B cell (primary cell): ENCODE data around the gene COL3A1. TPM values are rescaled to one million over a fixed set of nuclear protein-coding genes. Genes with fewer than 3 reads are reported as not detected.

Experiments
- ATAC-seq: fragments of 200-7000 bp; cut with Tn5 transposase; one replicate; pipeline ENCODE4 v1.10.0; 2021; ENCODE audit warnings: low read depth, mild to moderate bottlenecking, moderate number of reproducible peaks, moderate library complexity
- CTCF ChIA-PET: fragments of 350-600 bp; sonication (Branson Sonifier 250); formaldehyde crosslinking; loops from one replicate; lab custom pipeline; 2021; ENCODE audit warnings: antibody characterized with exemption, inconsistent platforms; lab: Charles Lee
- POLR2A ChIA-PET: fragments of 350-600 bp; sonication (Branson Sonifier 250); formaldehyde crosslinking; loops from one replicate; lab custom pipeline; 2021; ENCODE audit warnings: antibody characterized with exemption; lab: Charles Lee
- DNase-seq: peaks from one replicate; pipeline ENCODE4 v3.0.0; 2013
- H2AFZ ChIP-seq: 2 replicates; pipeline ENCODE4 v1.6.1; 2012; ENCODE audit warnings: mild to moderate bottlenecking, low read depth, low read length; ENCODE audit not compliant: insufficient read depth, poor library complexity, severe bottlenecking
- H3K27ac ChIP-seq, 2 donors: 1 replicate in 1 of 2; 2 replicates in 1 of 2; pipeline ENCODE4 v1.5.1; 2012 to 2013; ENCODE audit warnings: low read length in 2 of 2, mild to moderate bottlenecking in 2 of 2, moderate library complexity in 1 of 2
- H3K27me3 ChIP-seq, 4 experiments: fragments of 200-600 bp in 1 of 4; sonication (generic) in 1 of 4; replicated peaks in 1 of 4; 1 replicate in 2 of 4; 2 replicates in 2 of 4; pipeline versions ENCODE4 v1.6.1 to v1.7.0; 2013 to 2016; ENCODE audit warnings: low read length in 3 of 4, mild to moderate bottlenecking in 2 of 4, mixed read lengths in 1 of 4, moderate library complexity in 1 of 4; ENCODE audit not compliant: insufficient read depth in 4 of 4, control insufficient read depth in 3 of 4; ENCODE audit errors: control extremely low read depth in 1 of 4
- H3K36me3 ChIP-seq, 2 experiments: replicated peaks in 1 of 2; 1 replicate in 1 of 2; 2 replicates in 1 of 2; pipeline versions ENCODE4 v1.6.1 to v1.7.1; 2013; ENCODE audit warnings: low read length in 1 of 2; ENCODE audit not compliant: insufficient read depth in 2 of 2, control insufficient read depth in 1 of 2; ENCODE audit errors: control extremely low read depth in 1 of 2, extremely low read depth in 1 of 2
- H3K4me1 ChIP-seq, 2 donors: fragments of 200-600 bp in 1 of 2; sonication (generic) in 1 of 2; 1 replicate in 1 of 2; 2 replicates in 1 of 2; pipeline versions ENCODE4 v1.5.1 to v1.6.1; 2013 to 2017; ENCODE audit warnings: low read length in 2 of 2; ENCODE audit not compliant: control insufficient read depth in 2 of 2, insufficient read depth in 2 of 2
- H3K4me2 ChIP-seq: replicated peaks from 2 replicates; pipeline ENCODE3; 2012; ENCODE audit warnings: mild to moderate bottlenecking, low read depth, low read length; ENCODE audit not compliant: poor library complexity, severe bottlenecking
- H3K4me3 ChIP-seq, 5 experiments: fragments of 200-600 bp in 1 of 5; sonication (generic) in 1 of 5; 1 replicate in 3 of 5; 2 replicates in 2 of 5; pipeline versions ENCODE4 v1.5.1 to v1.7.0; 2011 to 2016; ENCODE audit warnings: low read length in 4 of 5, mild to moderate bottlenecking in 4 of 5, low read depth in 2 of 5, control low read depth in 1 of 5, moderate library complexity in 1 of 5; ENCODE audit not compliant: insufficient read depth in 1 of 5; ENCODE audit errors: control extremely low read depth in 1 of 5, extremely low read depth in 1 of 5
- H3K79me2 ChIP-seq: fragments of 200-600 bp; sonication (generic); one replicate; pipeline ENCODE4 v1.6.0; 2016; ENCODE audit warnings: low read length; ENCODE audit not compliant: control insufficient read depth, insufficient read depth
- H3K9ac ChIP-seq: fragments of 200-600 bp; sonication (generic); 2 replicates; pipeline ENCODE4 v1.6.1; 2017; ENCODE audit warnings: mild to moderate bottlenecking, low read length, moderate library complexity
- H3K9me3 ChIP-seq, 3 donors: one replicate each; pipeline versions ENCODE4 v1.6.1 to v1.7.1; 2013; ENCODE audit warnings: low read length in 2 of 3; ENCODE audit not compliant: control insufficient read depth in 2 of 3, insufficient read depth in 1 of 3; ENCODE audit errors: control extremely low read depth in 1 of 3
- H4K20me1 ChIP-seq: 2 replicates; pipeline ENCODE4 v1.6.0; 2012; ENCODE audit warnings: mild to moderate bottlenecking, low read length; ENCODE audit not compliant: insufficient read depth, control insufficient read depth, poor library complexity, severe bottlenecking
- H3K27ac Mint-ChIP-seq: one replicate; pipeline ENCODE4 v1.8.0; 2021; ENCODE audit warnings: mixed read lengths
- H3K27me3 Mint-ChIP-seq: one replicate; pipeline ENCODE4 v1.8.0; 2021; ENCODE audit warnings: mixed read lengths
- H3K4me1 Mint-ChIP-seq: one replicate; pipeline ENCODE4 v1.8.0; 2021; ENCODE audit warnings: mixed read lengths
- H3K4me3 Mint-ChIP-seq: one replicate; pipeline ENCODE4 v1.8.0; 2021; ENCODE audit warnings: mixed read lengths
- H3K9me3 Mint-ChIP-seq: one replicate; pipeline ENCODE4 v1.8.0; 2022; ENCODE audit warnings: mixed read lengths; ENCODE audit not compliant: insufficient read depth
- CTCF ChIP-seq: fragments of 200-600 bp; IDR thresholded peaks from one replicate; pipeline ENCODE4 v1.8.0; 2022; ENCODE audit warnings: antibody characterized with exemption, mild to moderate bottlenecking
- EZH2 ChIP-seq: IDR thresholded peaks from 2 replicates; pipeline ENCODE4 v1.6.1; 2012; ENCODE audit warnings: borderline replicate concordance, low read depth, mild to moderate bottlenecking, moderate library complexity, low read length; ENCODE audit not compliant: insufficient read depth, poor library complexity, severe bottlenecking
- WGBS: methylation state at CpG from one replicate; pipeline ENCODE4 v1.1.5; 2013; ENCODE audit warnings: missing lambda C conversion rate; ENCODE audit not compliant: insufficient coverage; 5-methylcytosine and 5-hydroxymethylcytosine counted together
- intact Hi-C: fragments of 100-400 bp; cut with micrococcal nuclease; formaldehyde crosslinking; loops from one replicate; pipeline ENCODE4 v1.10.0; 2022
- polyA plus RNA-seq: library from polyadenylated mRNA; depleted of rRNA; stranded (reverse); fragments of >200 nt; gene quantifications from 2 replicates; pipeline ENCODE4 v1.2.3, GENCODE V29; 2012
- total RNA-seq, 2 donors: library from RNA; stranded (reverse); fragments of 120-200 nt in 1 of 2; gene quantifications; 1 replicate in 1 of 2; 2 replicates in 1 of 2; pipeline versions ENCODE4 v1.2.3 to v1.2.4, GENCODE V29; 2013 to 2022

COL3A1 gene
- total and polyA plus RNA-seq, 2 donors (not counting 1 experiment from before 2014, with no cell fraction given): not detected

- Histone ChIP-seq H3K27me3 (no peaks in the 10 kb centered on the region), H3K4me1 (no peaks in the 10 kb centered on the region), H3K9ac (no peak overlapping the region), H3K36me3 (no peaks in the 10 kb centered on the region), H3K79me2 (no peaks in the 10 kb centered on the region), H3K4me2 (no peak overlapping the region), H3K27ac (no peak overlapping the region), H3K4me3 (no peak overlapping the region), H4K20me1 (no peaks in the 10 kb centered on the region), H2AFZ (no peak overlapping the region), H3K9me3 (peaks cover 0 to 14% (median 0%) of the 10 kb centered on the region in 3 donors)
- no peak for TF ChIP-seq EZH2
- TF ChIP-seq CTCF: no peak
- 88% methylated on average over 17 of the region's 25 CpGs for WGBS
- DNase-seq (no peak), ATAC-seq (no peak)
- Mint-ChIP-seq H3K9me3 (no peaks in the 10 kb centered on the region), H3K4me1 (no peaks in the 10 kb centered on the region), H3K4me3 (no peak overlapping the region), H3K27ac (no peak overlapping the region), H3K27me3 (no peaks in the 10 kb centered on the region)
- ChIA-PET POLR2A (no interaction called here), CTCF (no interaction called here)
- intact Hi-C loops: no loop called here
Observed at GRCh38 chr2:188949046-188949818, 24.9 kb upstream of the COL3A1 start.

GRCh38 chr2:188952901-188953300 is 21.3 kb upstream of the COL3A1 start:
- TF ChIP-seq CTCF: no peak
- TF ChIP-seq EZH2: no peak
- Histone ChIP-seq H3K4me3 (no peak overlapping the region), H3K27me3 (no peaks in the 10 kb centered on the region), H3K4me1 (no peaks in the 10 kb centered on the region), H3K36me3 (no peaks in the 10 kb centered on the region), H4K20me1 (no peaks in the 10 kb centered on the region), H3K9me3 (peaks cover 0 to 7% (median 0%) of the 10 kb centered on the region in 3 donors), H3K4me2 (no peak overlapping the region), H3K79me2 (no peaks in the 10 kb centered on the region), H3K27ac (no peak overlapping the region), H3K9ac (no peak overlapping the region), H2AFZ (no peak overlapping the region)
- intact Hi-C loops: no loop called here
- CTCF ChIA-PET: no interaction called here
- DNase-seq: no peak
- Mint-ChIP-seq H3K9me3 (no peaks in the 10 kb centered on the region), H3K4me1 (no peaks in the 10 kb centered on the region), H3K27me3 (no peaks in the 10 kb centered on the region), H3K4me3 (no peak overlapping the region), H3K27ac (no peak overlapping the region)
- ATAC-seq: no peak
- POLR2A ChIA-PET: no interaction called here
